SH-SY5Y (cell line): ENCODE measurements around the gene GNG14.

ENCODE experiments used
- GATA2 ChIP-seq: IDR thresholded peaks from 2 replicates; pipeline ENCODE4 v1.6.1; 2011; ENCODE audit warnings: mild to moderate bottlenecking, low read depth, low read length
- GATA3 ChIP-seq: IDR thresholded peaks from 2 replicates; pipeline ENCODE4 v1.6.1; 2011; ENCODE audit warnings: low read depth, mild to moderate bottlenecking, low read length, moderate library complexity

- TF ChIP-seq GATA3 (no peak), GATA2 (no peak)
These were observed 35.0 kb downstream of the GNG14 start for GRCh38 chr19:12722566-12723380.
